KG1 (cell line): Measurements from ENCODE around the gene UCMA.
"Not testable (repeated sequence)": the region's sequence is repeated elsewhere in the genome, so short reads cannot be mapped to it uniquely, and the experiment has no call there.

Experiments
- DNase-seq: peaks from one replicate; lab custom pipeline; 2025; lab: John Stamatoyannopoulos, UW

The UCMA gene, protein sequence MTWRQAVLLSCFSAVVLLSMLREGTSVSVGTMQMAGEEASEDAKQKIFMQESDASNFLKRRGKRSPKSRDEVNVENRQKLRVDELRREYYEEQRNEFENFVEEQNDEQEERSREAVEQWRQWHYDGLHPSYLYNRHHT

DNA sequence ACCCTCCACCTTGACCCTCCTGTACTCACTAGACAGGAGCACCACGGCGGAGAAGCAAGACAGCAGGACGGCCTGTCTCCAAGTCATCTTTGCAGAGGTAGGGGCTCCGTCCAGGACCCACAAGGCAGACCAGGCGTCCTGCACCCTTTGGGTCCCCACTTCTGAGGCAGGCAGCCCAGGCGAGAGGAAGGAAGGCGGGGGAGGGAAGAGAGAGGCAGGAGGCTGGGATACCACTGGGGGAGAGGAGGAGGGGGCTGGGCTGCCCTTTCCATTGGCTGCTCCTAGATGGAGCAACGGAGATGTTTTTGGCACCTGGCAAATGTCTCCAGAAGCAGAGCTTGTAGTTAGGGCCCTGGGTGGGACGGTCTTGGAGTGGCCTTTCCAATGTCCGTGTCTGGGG lies at the start of gene UCMA:
UCMA (minus strand) TSS at position 203 of the 400 bp plus-strand sequence; CDS start at position 87, 116 bp downstream.
- DNase-seq, result no peak

- DNase-seq, result not testable (repeated sequence)
These were observed 48.2 kb upstream of the UCMA start for GRCh38 chr10:13282348-13282747.

- DNase-seq, result no peak
These were observed 42.7 kb upstream of the UCMA start for GRCh38 chr10:13276749-13277365.

DNA sequence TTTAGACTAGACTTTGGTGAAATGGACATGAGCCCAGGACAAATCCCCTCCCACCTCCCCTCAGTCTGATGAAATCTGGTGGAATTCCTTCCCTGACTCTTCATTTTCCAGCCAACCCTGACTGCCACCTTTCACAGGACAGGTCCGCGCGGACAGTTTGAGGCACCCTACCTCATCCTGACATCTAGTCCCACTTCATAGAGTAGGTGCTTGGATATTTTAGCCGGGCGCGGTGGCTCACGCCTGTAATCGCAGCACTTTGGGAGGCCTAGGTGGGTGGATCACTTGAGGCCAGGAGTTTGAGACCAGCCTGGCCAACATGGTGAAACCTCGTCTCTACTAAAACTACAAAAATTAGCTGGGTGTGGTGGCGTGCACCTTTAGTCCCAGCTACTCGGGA lies 42.0 kb upstream of the UCMA start:
- DNase-seq, result not testable (repeated sequence)

DNA sequence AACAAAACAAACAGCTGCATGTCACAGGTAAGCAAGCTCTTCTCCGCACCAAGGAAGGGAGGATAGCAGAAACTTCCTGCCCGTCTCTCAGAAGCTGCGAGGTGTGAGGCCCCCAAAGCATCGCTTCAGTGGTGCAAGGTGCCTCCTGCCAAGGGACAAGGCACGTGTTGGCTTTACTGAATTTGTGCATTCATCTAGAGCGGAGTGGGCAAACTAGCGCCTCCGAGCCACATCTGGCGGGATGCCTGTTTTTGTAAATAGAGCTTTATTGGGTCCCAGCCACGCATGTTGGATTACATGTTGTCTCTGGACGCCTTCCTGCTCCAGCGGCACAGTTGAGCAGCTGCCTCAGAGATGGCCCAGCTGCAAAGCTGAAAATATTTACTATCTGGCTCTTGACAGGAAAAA lies 38.0 kb upstream of the UCMA start:
- DNase-seq, result no peak

DNA sequence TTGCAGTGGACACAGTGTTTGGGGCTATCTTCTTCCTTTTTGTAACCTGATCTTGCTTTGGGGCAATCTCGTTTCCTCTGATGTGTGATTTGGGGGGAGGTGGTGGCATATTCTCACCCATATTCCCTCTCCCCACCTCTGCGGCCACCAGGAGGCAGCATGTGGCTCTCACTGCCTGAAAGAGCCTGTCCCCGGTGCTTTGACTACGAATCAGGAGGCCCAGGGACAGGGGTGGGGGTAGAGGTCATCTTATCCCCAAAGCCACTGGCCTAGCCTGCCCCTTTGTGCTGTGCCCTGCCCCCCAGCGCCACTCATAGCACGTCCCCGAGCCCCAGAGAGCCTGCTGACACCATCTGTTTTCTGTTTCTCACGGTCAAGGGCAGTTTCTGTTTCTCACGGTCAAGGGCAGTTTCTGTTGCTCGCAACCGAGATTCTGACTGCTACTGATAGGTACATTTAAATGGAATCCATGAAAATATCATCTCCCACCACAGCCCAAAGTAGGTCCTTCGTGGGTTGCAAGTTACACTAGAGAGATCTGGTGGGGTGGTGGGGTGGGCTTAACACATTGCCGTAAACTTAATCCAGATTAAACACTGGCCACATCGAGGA lies 37.5 kb upstream of the UCMA start:
- DNase-seq, result no peak

- DNase-seq, result no peak
These were observed 36.8 kb upstream of the UCMA start for GRCh38 chr10:13270877-13271551.

GRCh38 chr10:13268841-13269240 lies 34.7 kb upstream of the UCMA start:
- no peak for DNase-seq

DNA sequence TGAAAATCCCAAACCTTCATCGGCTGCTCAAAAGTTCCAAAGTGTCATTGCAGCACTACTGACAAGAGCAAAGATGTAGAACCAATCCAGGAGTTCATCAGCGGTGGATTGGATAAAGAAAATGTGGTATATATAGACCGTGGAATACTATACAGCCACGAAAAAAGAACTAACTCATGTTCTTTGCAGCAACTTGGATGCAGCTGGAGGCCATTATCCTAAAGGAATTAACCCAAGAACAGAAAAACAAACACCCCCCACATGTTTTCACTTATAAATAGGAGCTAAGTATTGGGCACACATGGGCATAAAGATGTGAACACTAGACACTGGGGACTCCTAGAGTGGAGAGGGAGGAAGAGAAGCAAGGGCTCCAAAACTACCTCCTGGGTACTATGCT lies 34.1 kb upstream of the UCMA start:
- DNase-seq, result no peak

DNA sequence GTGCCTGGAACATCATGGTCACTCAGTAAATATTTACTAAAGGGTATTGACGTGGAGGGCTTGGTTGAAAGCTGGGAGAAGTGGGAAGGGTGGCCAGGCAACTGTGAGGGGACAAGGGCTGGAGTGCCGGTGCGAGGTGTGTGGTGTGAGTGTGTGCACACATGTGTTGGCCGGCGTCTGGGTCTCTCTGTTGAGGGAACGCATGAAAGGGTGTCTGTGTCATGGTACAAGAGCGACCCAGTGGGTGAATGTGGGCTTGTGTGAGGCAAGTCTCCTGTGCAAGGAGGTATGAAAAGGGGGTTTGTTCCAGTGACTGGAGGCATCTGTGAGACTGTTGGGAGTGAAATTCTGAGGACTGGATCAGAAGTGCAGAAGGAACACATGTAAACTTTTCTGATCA lies 29.4 kb upstream of the UCMA start:
- no peak for DNase-seq

DNA sequence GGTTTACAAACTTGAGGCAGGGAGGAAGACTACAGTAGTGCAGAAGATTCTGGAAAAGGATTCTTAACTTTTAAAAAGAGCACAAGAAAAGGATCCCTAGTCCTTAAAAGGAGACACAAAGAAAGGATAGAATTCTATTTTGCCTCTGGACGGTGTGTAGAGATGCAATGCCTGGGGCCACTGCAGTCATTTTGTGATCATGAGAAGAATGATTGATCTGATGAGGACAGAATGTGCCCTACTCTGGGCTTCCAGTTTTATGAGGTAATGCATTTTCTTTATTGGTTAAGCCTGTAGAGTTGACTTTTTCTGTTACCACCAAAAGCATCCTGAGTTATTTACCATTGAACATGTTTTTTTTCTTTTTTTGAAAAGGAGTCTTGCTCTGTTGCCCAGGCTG lies 28.3 kb upstream of the UCMA start:
- no peak for DNase-seq

- DNase-seq, result no peak
These were observed 23.5 kb upstream of the UCMA start for GRCh38 chr10:13257621-13258140.

DNA sequence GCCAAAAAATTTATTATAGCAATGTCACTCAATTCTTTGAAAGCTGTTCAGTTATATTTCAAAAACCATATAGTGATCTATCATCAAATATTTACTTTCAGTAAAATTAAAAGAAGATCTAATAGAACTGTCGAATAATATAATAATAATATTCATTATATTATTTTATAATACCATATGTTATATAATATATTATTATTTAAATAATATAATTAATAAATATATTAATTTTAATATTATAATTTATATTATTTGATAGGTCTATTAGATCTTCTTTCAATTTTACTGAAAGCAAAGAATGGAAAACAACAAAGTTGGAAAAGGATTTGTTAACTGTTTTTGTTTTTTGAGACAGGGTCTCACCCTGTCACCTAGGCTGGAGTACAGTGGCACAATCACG lies 22.5 kb upstream of the UCMA start:
- DNase-seq, result no peak

- DNase-seq, result no peak
These were observed 19.6 kb upstream of the UCMA start for GRCh38 chr10:13253726-13254125.

- no peak for DNase-seq
These were observed 13.6 kb upstream of the UCMA start for GRCh38 chr10:13247784-13248183.

DNA sequence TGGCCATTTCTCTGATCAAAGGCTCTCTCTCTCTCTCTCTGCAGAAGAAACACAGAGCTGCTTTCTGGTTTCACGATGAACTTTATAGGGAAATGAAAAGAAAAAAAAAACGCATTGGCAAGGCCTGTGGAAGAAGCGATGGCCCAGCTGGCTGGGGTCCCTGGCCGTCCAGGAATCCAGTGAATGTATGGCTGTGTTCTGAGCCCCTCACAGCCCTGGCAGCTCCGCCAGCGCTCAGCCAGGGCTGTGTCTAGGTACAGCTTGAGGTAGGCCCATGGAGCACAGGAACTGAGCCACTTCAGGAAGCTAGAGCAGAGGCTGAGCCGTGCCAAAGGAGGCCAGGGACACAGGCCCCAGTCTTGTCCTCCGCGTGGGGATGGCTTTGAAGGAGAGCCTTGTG lies 13.1 kb upstream of the UCMA start:
- no peak for DNase-seq

DNA sequence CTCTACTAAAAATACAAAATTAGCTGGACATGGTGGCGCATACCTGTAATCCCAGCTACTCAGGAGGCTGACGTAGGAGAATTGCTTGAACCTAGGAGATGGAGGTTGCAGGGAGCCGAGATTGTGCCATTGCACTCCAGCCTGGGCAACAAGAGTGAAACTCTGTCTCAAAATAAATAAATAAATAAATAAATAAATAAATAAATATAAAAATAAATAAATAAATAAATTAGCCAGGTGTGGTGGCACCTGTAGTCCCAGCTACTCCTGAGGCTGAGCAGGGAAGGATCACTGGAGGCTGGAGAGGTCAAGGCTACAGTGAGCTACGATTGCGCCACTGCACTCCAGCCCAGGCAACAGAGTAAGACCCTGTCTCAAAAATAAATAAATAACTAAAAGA lies 8.1 kb upstream of the UCMA start:
- not testable (repeated sequence) for DNase-seq

- DNase-seq, result no peak
These were observed 7.4 kb upstream of the UCMA start for GRCh38 chr10:13241613-13242012.

GRCh38 chr10:13239923-13240322 lies 5.7 kb upstream of the UCMA start:
- no peak for DNase-seq

DNA sequence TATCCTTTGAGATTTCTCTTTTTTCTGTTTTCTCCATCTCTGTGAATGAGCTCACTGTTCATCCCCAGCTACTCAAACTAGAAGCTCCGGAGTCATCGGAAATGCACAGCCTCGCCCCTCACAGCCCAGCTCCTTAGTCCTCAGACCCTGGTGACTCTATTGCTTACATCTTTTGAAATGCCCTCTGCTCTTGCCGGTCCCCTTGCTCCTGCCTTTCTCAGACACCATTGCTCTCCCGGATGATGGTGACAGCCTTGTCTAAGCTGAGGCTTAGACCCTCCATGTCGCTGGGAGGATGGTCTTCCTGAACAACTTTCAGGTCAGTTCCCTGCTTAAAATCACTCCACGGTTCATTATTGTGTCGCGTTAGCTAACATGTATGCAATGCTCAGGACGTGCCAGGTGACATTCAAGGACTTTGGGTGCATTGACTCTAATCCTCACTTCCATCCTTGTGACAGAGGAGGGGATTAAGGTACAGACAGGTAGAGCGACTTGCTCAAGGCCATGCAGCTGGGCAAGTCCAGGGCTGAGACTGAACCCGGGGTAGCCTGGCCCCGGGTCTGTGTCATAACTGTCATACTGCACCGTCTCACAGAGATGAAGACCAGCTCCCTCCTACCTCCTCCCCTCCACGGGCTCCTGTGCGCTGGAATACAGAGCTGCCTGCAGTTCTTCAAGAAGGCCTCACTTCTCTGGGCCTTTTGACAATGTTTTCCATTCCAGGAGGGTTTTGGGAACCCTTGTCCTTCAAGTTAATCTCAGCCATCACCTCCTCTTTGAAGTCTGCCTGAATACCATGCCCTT lies 4.3 kb upstream of the UCMA start:
- no peak for DNase-seq

DNA sequence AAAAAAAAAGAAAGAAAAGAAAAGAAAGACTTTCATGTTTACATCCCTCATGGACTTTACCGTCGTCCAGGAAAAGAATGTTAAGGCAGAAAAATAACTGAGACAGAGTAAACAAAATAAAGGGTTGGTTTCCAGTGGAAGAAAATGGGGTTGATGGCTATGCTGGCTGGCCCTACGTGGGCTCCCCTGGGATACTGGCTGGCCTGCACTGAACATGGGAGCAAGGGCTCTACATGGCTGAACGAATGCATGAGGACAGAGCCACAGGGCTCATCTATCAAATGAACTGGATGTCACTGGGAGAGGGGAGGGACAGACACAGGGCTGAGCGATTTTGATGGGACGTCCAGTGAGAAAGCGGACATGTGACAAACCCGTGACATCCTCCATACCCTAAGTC lies 2.5 kb upstream of the UCMA start:
- no peak for DNase-seq

GRCh38 chr10:13234736-13235135 lies 562 bp upstream of the UCMA start:
- DNase-seq, result not testable (repeated sequence)
